Measurements from ENCODE around the gene CYYR1.

Gene CYYR1

GRCh38 chr21:26555540-26556146 is 17.4 kb downstream of the CYYR1 start:
- H3K4me1 ChIP-seq, result no peaks in the 10 kb centered on the region
- H3K4me3 ChIP-seq, result no peak overlapping the region
- no peak for DNase-seq
- TF ChIP-seq, protein P1, sequence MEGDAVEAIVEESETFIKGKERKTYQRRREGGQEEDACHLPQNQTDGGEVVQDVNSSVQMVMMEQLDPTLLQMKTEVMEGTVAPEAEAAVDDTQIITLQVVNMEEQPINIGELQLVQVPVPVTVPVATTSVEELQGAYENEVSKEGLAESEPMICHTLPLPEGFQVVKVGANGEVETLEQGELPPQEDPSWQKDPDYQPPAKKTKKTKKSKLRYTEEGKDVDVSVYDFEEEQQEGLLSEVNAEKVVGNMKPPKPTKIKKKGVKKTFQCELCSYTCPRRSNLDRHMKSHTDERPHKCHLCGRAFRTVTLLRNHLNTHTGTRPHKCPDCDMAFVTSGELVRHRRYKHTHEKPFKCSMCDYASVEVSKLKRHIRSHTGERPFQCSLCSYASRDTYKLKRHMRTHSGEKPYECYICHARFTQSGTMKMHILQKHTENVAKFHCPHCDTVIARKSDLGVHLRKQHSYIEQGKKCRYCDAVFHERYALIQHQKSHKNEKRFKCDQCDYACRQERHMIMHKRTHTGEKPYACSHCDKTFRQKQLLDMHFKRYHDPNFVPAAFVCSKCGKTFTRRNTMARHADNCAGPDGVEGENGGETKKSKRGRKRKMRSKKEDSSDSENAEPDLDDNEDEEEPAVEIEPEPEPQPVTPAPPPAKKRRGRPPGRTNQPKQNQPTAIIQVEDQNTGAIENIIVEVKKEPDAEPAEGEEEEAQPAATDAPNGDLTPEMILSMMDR (IDR thresholded peaks at IDR 0.05), result no peak
- H3K27me3 ChIP-seq, result no peaks in the 10 kb centered on the region
- no peaks in the 10 kb centered on the region for H3K36me3 ChIP-seq
- H3K9me3 ChIP-seq, result no peaks in the 10 kb centered on the region
- no peak overlapping the region for H3K27ac ChIP-seq
- intact Hi-C loops (cut with DNase I; ENCODE audit: low total_unique reads), result no loop called here

DNA sequence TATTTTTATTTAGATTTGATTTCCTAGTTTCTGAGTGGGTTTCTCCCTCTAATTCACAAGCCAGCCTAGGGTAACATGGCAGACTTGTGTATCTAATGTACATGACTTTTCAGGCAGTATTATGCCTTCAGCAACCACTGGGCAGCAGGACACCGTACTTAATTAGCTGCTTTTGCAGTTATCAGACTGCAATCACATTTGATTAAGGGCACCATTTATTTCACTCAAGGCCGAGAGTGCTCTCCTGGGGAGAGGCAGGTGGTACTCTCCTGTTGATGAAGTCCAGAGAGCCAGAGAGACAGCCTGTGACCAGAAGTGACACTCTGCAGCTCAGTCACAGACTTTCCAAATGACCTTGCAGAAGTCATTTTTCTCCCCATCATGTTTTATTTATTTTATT is 18.7 kb downstream of the CYYR1 start:
- Histone ChIP-seq H3K27ac (no peak overlapping the region), H3K4me1 (no peaks in the 10 kb centered on the region), H3K36me3 (no peaks in the 10 kb centered on the region), H3K4me3 (no peak overlapping the region), H3K27me3 (no peaks in the 10 kb centered on the region), H3K9me3 (no peaks in the 10 kb centered on the region)
- TF ChIP-seq, protein P1 (IDR thresholded peaks at IDR 0.05), result no peak
- intact Hi-C loops (cut with DNase I; ENCODE audit: low total_unique reads), result no loop called here
- DNase-seq, result no peak

GRCh38 chr21:26553898-26554297 is 19.2 kb downstream of the CYYR1 start:
- Histone ChIP-seq H3K27me3 (no peaks in the 10 kb centered on the region), H3K27ac (no peak overlapping the region), H3K9me3 (no peaks in the 10 kb centered on the region), H3K4me1 (no peaks in the 10 kb centered on the region), H3K4me3 (no peak overlapping the region), H3K36me3 (no peaks in the 10 kb centered on the region)
- intact Hi-C loops (cut with DNase I; ENCODE audit: low total_unique reads), result no loop called here
- DNase-seq, result no peak
- TF ChIP-seq, protein P1 (IDR thresholded peaks at IDR 0.05), result no peak

DNA sequence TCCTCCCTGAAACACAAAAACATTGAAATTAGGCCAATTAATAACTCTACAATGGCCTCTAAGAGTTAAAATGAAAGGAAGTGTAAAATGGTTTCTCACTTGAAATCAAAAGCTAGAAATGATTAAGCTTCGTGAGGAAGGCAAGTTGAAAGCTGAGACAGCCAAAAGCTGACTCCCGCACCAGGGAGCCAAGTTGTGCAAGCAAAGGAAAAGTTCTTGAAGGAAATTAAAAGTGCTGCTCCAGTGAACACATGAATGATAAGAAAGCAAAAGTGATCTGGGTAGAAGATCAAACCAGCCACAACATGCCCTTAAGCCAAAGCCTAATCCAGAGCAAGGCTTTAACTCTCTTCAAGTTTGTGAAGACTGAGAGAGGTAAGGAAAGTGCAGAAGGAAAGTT is 22.8 kb downstream of the CYYR1 start:
- Histone ChIP-seq H3K9me3 (no peaks in the 10 kb centered on the region), H3K27me3 (no peaks in the 10 kb centered on the region), H3K4me1 (no peaks in the 10 kb centered on the region), H3K36me3 (no peaks in the 10 kb centered on the region), H3K4me3 (no peak overlapping the region), H3K27ac (no peak overlapping the region)
- TF ChIP-seq, protein P1 (IDR thresholded peaks at IDR 0.05), result no peak
- no peak for DNase-seq
- intact Hi-C loops (cut with DNase I; ENCODE audit: low total_unique reads), result no loop called here

- Histone ChIP-seq H3K9me3 (no peaks in the 10 kb centered on the region), H3K36me3 (no peaks in the 10 kb centered on the region), H3K27ac (no peak overlapping the region), H3K27me3 (no peaks in the 10 kb centered on the region), H3K4me1 (no peaks in the 10 kb centered on the region), H3K4me3 (no peak overlapping the region)
- TF ChIP-seq, protein P1 (IDR thresholded peaks at IDR 0.05), result no peak
- intact Hi-C loops (cut with DNase I; ENCODE audit: low total_unique reads), result no loop called here
- peak; percentile 24 to 65 for DNase-seq
Measured at GRCh38 chr21:26546446-26547097, 26.5 kb downstream of the CYYR1 start.
